WTC11 (cell line): ENCODE data around the gene PITPNM1. TPM values are rescaled to one million over a fixed set of nuclear protein-coding genes. Genes with fewer than 3 reads are reported as not detected.

ENCODE experiments used
- ATAC-seq: fragments of 200-7000 bp; cut with Tn5 transposase; 2 replicates; pipeline ENCODE4 v1.10.0; 2021; ENCODE audit warnings: mild to moderate bottlenecking, moderate library complexity
- CTCF ChIA-PET: fragments of 300-600 bp; sonication (Branson Sonifier 250); formaldehyde crosslinking; loops from one replicate; lab custom pipeline; 2021; ENCODE audit warnings: antibody characterized with exemption; lab: Charles Lee
- POLR2A ChIA-PET: fragments of 350-600 bp; sonication (Branson Sonifier 250); formaldehyde crosslinking; loops from one replicate; lab custom pipeline; 2021; ENCODE audit warnings: antibody characterized with exemption; lab: Charles Lee
- DNase-seq: peaks from one replicate; pipeline ENCODE4 v3.0.0; 2021; ENCODE audit warnings: low spot score
- H3K27ac Mint-ChIP-seq: 2 replicates; pipeline ENCODE4 v1.8.0; 2021; ENCODE audit warnings: mixed read lengths
- H3K27me3 Mint-ChIP-seq: 2 replicates; pipeline ENCODE4 v1.8.0; 2021; ENCODE audit warnings: low read depth, mild to moderate bottlenecking, moderate library complexity, mixed read lengths
- H3K36me3 Mint-ChIP-seq: 2 replicates; pipeline ENCODE4 v1.8.0; 2021; ENCODE audit warnings: mixed read lengths
- H3K4me1 Mint-ChIP-seq: 2 replicates; pipeline ENCODE4 v1.8.0; 2022; ENCODE audit warnings: mixed read lengths
- H3K4me3 Mint-ChIP-seq: 2 replicates; pipeline ENCODE4 v1.8.0; 2021; ENCODE audit warnings: mild to moderate bottlenecking, moderate library complexity, mixed read lengths
- H3K9me3 Mint-ChIP-seq: 2 replicates; pipeline ENCODE4 v1.8.0; 2021; ENCODE audit warnings: mixed read lengths
- ATF1 ChIP-seq: sonication (generic); formaldehyde crosslinking; IDR thresholded peaks from 2 replicates; pipeline ENCODE4 v1.8.1; 2023; ENCODE audit warnings: mild to moderate bottlenecking, moderate library complexity, missing genetic modification reagents
- ELF4 ChIP-seq: sonication (generic); formaldehyde crosslinking; IDR thresholded peaks from 2 replicates; pipeline ENCODE4 v1.8.1; 2022; ENCODE audit warnings: low read depth, mild to moderate bottlenecking, moderate library complexity, missing genetic modification reagents
- EMX1 ChIP-seq: fragments of 250-450 bp; sonication (Bioruptor Pico); IDR thresholded peaks from 2 replicates; pipeline ENCODE4 v1.8.0; 2021; ENCODE audit warnings: mild to moderate bottlenecking
- FOXP4 ChIP-seq: sonication (generic); formaldehyde crosslinking; IDR thresholded peaks from 2 replicates; pipeline ENCODE4 v1.8.0; 2022; ENCODE audit warnings: mild to moderate bottlenecking, missing genetic modification reagents
- HMGXB4 ChIP-seq: sonication (generic); formaldehyde crosslinking; IDR thresholded peaks from 2 replicates; pipeline ENCODE4 v1.8.1; 2023; ENCODE audit warnings: mild to moderate bottlenecking, moderate library complexity, missing genetic modification reagents
- IRF2 ChIP-seq: sonication (generic); formaldehyde crosslinking; IDR thresholded peaks from 2 replicates; pipeline ENCODE4 v1.8.0; 2022; ENCODE audit warnings: low read depth, missing genetic modification reagents, borderline replicate concordance
- PRRX2 ChIP-seq: fragments of 250-450 bp; sonication (Bioruptor Pico); IDR thresholded peaks from 2 replicates; pipeline ENCODE4 v1.8.0; 2021; ENCODE audit warnings: mild to moderate bottlenecking
- SMAD3 ChIP-seq: sonication (generic); formaldehyde crosslinking; IDR thresholded peaks from 2 replicates; pipeline ENCODE4 v1.8.0; 2022; ENCODE audit warnings: missing genetic modification reagents, mild to moderate bottlenecking, borderline replicate concordance
- SMAD4 ChIP-seq: sonication (generic); formaldehyde crosslinking; IDR thresholded peaks from 2 replicates; pipeline ENCODE4 v1.8.0; 2022; ENCODE audit warnings: mild to moderate bottlenecking, missing genetic modification reagents
- STAT6 ChIP-seq: sonication (generic); formaldehyde crosslinking; conservative IDR thresholded peaks from 2 replicates; pipeline ENCODE4 v1.8.1; 2023; ENCODE audit warnings: mild to moderate bottlenecking, low read depth, missing genetic modification reagents, moderate library complexity
- ZBTB21 ChIP-seq: sonication (generic); formaldehyde crosslinking; IDR thresholded peaks from 2 replicates; pipeline ENCODE4 v1.8.1; 2023; ENCODE audit warnings: mild to moderate bottlenecking, missing genetic modification reagents, borderline replicate concordance
- ZNF263 ChIP-seq: sonication (generic); formaldehyde crosslinking; IDR thresholded peaks from 2 replicates; pipeline ENCODE4 v1.8.1; 2022; ENCODE audit warnings: low read depth, mild to moderate bottlenecking, moderate library complexity, missing genetic modification reagents
- ZNF532 ChIP-seq: fragments of 250-450 bp; sonication (Bioruptor Pico); IDR thresholded peaks from 2 replicates; pipeline ENCODE4 v1.9.0; 2021; ENCODE audit warnings: mild to moderate bottlenecking, borderline replicate concordance
- ZSCAN18 ChIP-seq: fragments of 250-450 bp; sonication (Bioruptor Pico); IDR thresholded peaks from 2 replicates; pipeline ENCODE4 v2.1.2; 2022; ENCODE audit warnings: mild to moderate bottlenecking, moderate library complexity
- total RNA-seq: library from RNA; stranded (reverse); gene quantifications from 3 replicates; pipeline ENCODE4 v1.2.3, GENCODE V29; 2021

Gene PITPNM1
- total RNA-seq, 1 experiment from 2014 or later = 55.4 TPM

- no peaks in the 10 kb centered on the region for H3K9me3 Mint-ChIP-seq
- no peak overlapping the region for H3K27ac Mint-ChIP-seq
- no peaks in the 10 kb centered on the region for H3K4me1 Mint-ChIP-seq
- 0 out of 2 replicates have a peak, but pooled peaks cover 3% of the 10 kb centered on the region for H3K36me3 Mint-ChIP-seq
- ChIA-PET POLR2A (interaction anchor here (0.9 kb wide), 1 partner anchor 25 kb away, joined by 3 read pairs; the partner anchor contains the start of gene TMEM134), CTCF (interaction anchor here (0.8 to 1.3 kb wide), 3 partner anchors 11 to 148 kb away, joined by 4 to 6 read pairs (median 4); partner anchors contain the start of genes AIP and PPP1CA)
- H3K4me3 Mint-ChIP-seq = no peak overlapping the region
- ATAC-seq (no peak), DNase-seq (no peak)
- no peak for TF ChIP-seq ZSCAN18 (CRISPR knock-in tag)
- TF ChIP-seq ZNF263 = no peak
- no peak for TF ChIP-seq STAT6 (CRISPR knock-in tag)
- no peak for TF ChIP-seq ZNF532 (CRISPR knock-in tag)
- TF ChIP-seq FOXP4 (CRISPR knock-in tag) = no peak
- no peak for TF ChIP-seq EMX1
- no peak for TF ChIP-seq PRRX2 (CRISPR knock-in tag)
- no peak for TF ChIP-seq SMAD3
- no peak for TF ChIP-seq ATF1
- H3K27me3 Mint-ChIP-seq = no peaks in the 10 kb centered on the region
These were observed 11.4 kb downstream of the PITPNM1 start for GRCh38 chr11:67493548-67494370.

GRCh38 chr11:67492801-67493547 is 12.2 kb downstream of the PITPNM1 start:
- H3K27ac Mint-ChIP-seq = no peak overlapping the region
- no peaks in the 10 kb centered on the region for H3K4me1 Mint-ChIP-seq
- CTCF ChIA-PET = interaction anchor here (0.8 to 1.3 kb wide), 4 partner anchors 10 to 147 kb away, joined by 4 to 6 read pairs (median 4); partner anchors contain the start of genes AIP, NUDT8 and PPP1CA
- TF ChIP-seq ELF4 = no peak
- no peak for TF ChIP-seq IRF2 (CRISPR knock-in tag)
- no peak for TF ChIP-seq FOXP4 (CRISPR knock-in tag)
- no peak for TF ChIP-seq EMX1
- TF ChIP-seq HMGXB4 = no peak
- no peak for TF ChIP-seq ZBTB21
- TF ChIP-seq SMAD4 (CRISPR knock-in tag) = no peak
- TF ChIP-seq, all 79 proteins: peak for 0
- no peaks in the 10 kb centered on the region for H3K9me3 Mint-ChIP-seq
- H3K36me3 Mint-ChIP-seq = peaks cover 5% of the 10 kb centered on the region; the same call in 1 of the 2 replicates
- no peak overlapping the region for H3K4me3 Mint-ChIP-seq
- ATAC-seq (peak; percentile 83), DNase-seq (peak; percentile 79)
- POLR2A ChIA-PET = interaction anchor here (0.9 kb wide), 1 partner anchor 24 kb away, joined by 3 read pairs; the partner anchor contains the start of gene TMEM134
- H3K27me3 Mint-ChIP-seq = no peaks in the 10 kb centered on the region
